Measurements from ENCODE around the gene RTBDN.

The RTBDN gene

GRCh38 chr19:12777217-12778016 lies 57.0 kb downstream of the RTBDN start:
- peak; percentile 70 for DNase-seq
